ENCODE results near the gene HERC2. TPM values are rescaled to one million over a fixed set of nuclear protein-coding genes. Genes with fewer than 3 reads are reported as not detected.

The HERC2 gene
- total and polyA plus RNA-seq, 4 experiments from 2014 or later: 3.4 to 55.1 (median 28.9) TPM

- DNase-seq: no peak
- ChIA-PET POLR2A (ENCODE audit: partially characterized antibody) (no interaction called here), CTCF (ENCODE audit: partially characterized antibody) (no interaction called here)
- H3K4me3 Mint-ChIP-seq: no peak overlapping the region
- Histone ChIP-seq H3K4me3 (ENCODE audit: low read length in 2 of 2) (no peak overlapping the region), H3K36me3 (ENCODE audit: insufficient read depth, low read length) (no peaks in the 10 kb centered on the region), H3K27ac (ENCODE audit: low read depth, low read length) (no peak overlapping the region), H3K9me3 (ENCODE audit: control insufficient read depth in 1 of 2, low read length in 2 of 2) (no peaks in the 10 kb centered on the region), H3K4me1 (ENCODE audit: insufficient read depth, low read length) (no peaks in the 10 kb centered on the region), H3K27me3 (ENCODE audit: insufficient read depth, low read length) (no peaks in the 10 kb centered on the region)
- intact Hi-C loops (cut with micrococcal nuclease): no loop called here
- peaks cover 0 to 28% (median 12%) of the 10 kb centered on the region in 8 donors for H3K9me3 Mint-ChIP-seq
- H3K27ac Mint-ChIP-seq: no peak overlapping the region
- no peaks in the 10 kb centered on the region for H3K36me3 Mint-ChIP-seq
- no peaks in the 10 kb centered on the region for H3K4me1 Mint-ChIP-seq
- H3K27me3 Mint-ChIP-seq: peaks cover 12 to 24% of the 10 kb centered on the region in 2 donors
Observed at GRCh38 chr15:28066231-28066630, 255.7 kb downstream of the HERC2 start.

Other genes starting within 250 kb of the HERC2 start
- not detected for gene OCA2, start 222.9 kb downstream of the HERC2 start, total RNA-seq
- not detected for gene OCA2, start 222.9 kb downstream of the HERC2 start, polyA plus RNA-seq
- not detected for gene GOLGA6L24, start 35.9 kb upstream of the HERC2 start, total RNA-seq
- not detected for gene GOLGA6L24, start 35.9 kb upstream of the HERC2 start, polyA plus RNA-seq
- gene GOLGA8F, start 56.5 kb upstream of the HERC2 start, total RNA-seq: not detected
- not detected for gene GOLGA8F, start 56.5 kb upstream of the HERC2 start, polyA plus RNA-seq
- not detected for gene GOLGA8G, start 210.8 kb upstream of the HERC2 start, total RNA-seq
- not detected for gene GOLGA8G, start 210.8 kb upstream of the HERC2 start, polyA plus RNA-seq
- gene GOLGA6L25, start 231.4 kb upstream of the HERC2 start, total RNA-seq: not detected
- gene GOLGA6L25, start 231.4 kb upstream of the HERC2 start, polyA plus RNA-seq: not detected